H9 (cell line): ENCODE data around the gene IP6K3. TPM values are rescaled to one million over a fixed set of nuclear protein-coding genes. Genes with fewer than 3 reads are reported as not detected.

ENCODE experiments used
- DNase-seq: peaks from one replicate; pipeline ENCODE4 v3.0.0-alpha.2; 2017
- H2AFZ ChIP-seq: one replicate; pipeline ENCODE4 v1.6.1; 2013; ENCODE audit warnings: mild to moderate bottlenecking, low read length, control low read depth, moderate library complexity
- H2AK5ac ChIP-seq: 2 replicates; pipeline ENCODE4 v1.6.1; 2013; ENCODE audit warnings: low read length, control low read depth, mixed read lengths; ENCODE audit not compliant: insufficient read length
- H2BK120ac ChIP-seq: one replicate; pipeline ENCODE4 v1.6.1; 2013; ENCODE audit warnings: low read depth, mild to moderate bottlenecking, low read length, control low read depth, inconsistent platforms; ENCODE audit not compliant: poor library complexity, severe bottlenecking
- H2BK12ac ChIP-seq: 2 replicates; pipeline ENCODE4 v1.6.1; 2013; ENCODE audit warnings: low read length, control low read depth, mixed read lengths, low read depth; ENCODE audit not compliant: insufficient read length
- H2BK15ac ChIP-seq: 2 replicates; pipeline ENCODE4 v1.6.1; 2013; ENCODE audit warnings: low read depth, low read length, control low read depth
- H2BK20ac ChIP-seq: one replicate; pipeline ENCODE4 v1.6.1; 2013; ENCODE audit warnings: low read depth, mild to moderate bottlenecking, low read length, control low read depth, inconsistent platforms; ENCODE audit not compliant: poor library complexity, severe bottlenecking
- H2BK5ac ChIP-seq: 2 replicates; pipeline ENCODE4 v1.6.1; 2013; ENCODE audit warnings: low read length, control low read depth, mixed read lengths; ENCODE audit not compliant: insufficient read length
- H3K14ac ChIP-seq: 2 replicates; pipeline ENCODE4 v1.6.1; 2013; ENCODE audit warnings: low read length, control low read depth; ENCODE audit not compliant: insufficient read depth
- H3K18ac ChIP-seq: 2 replicates; pipeline ENCODE4 v1.6.1; 2013; ENCODE audit warnings: low read depth, mild to moderate bottlenecking, mixed read lengths, low read length, control low read depth; ENCODE audit not compliant: insufficient read length
- H3K23ac ChIP-seq: 2 replicates; pipeline ENCODE4 v1.6.1; 2013; ENCODE audit warnings: low read length, control low read depth, mixed read lengths, low read depth; ENCODE audit not compliant: insufficient read length
- H3K23me2 ChIP-seq: 2 replicates; pipeline ENCODE4 v1.6.1; 2013; ENCODE audit warnings: low read depth, mild to moderate bottlenecking, mixed read lengths, low read length, control low read depth; ENCODE audit not compliant: insufficient read length, poor library complexity, severe bottlenecking
- H3K27ac ChIP-seq: 2 replicates; pipeline ENCODE4 v1.5.1; 2013; ENCODE audit warnings: low read length, control low read depth, mixed read lengths, low read depth; ENCODE audit not compliant: insufficient read length
- H3K27me3 ChIP-seq: 2 replicates; pipeline ENCODE4 v1.6.1; 2013; ENCODE audit warnings: low read length, control low read depth, inconsistent platforms; ENCODE audit not compliant: insufficient read depth
- H3K4ac ChIP-seq: 2 replicates; pipeline ENCODE4 v1.6.1; 2013; ENCODE audit warnings: low read depth, mild to moderate bottlenecking, control low read depth, inconsistent platforms, low read length, moderate library complexity
- H3K4me1 ChIP-seq: 2 replicates; pipeline ENCODE4 v1.6.1; 2013; ENCODE audit warnings: low read length, control low read depth, inconsistent platforms; ENCODE audit not compliant: insufficient read depth
- H3K4me2 ChIP-seq: 2 replicates; pipeline ENCODE4 v1.6.1; 2013; ENCODE audit warnings: low read length, control low read depth, mixed read lengths; ENCODE audit not compliant: insufficient read length, insufficient read depth
- H3K56ac ChIP-seq: 2 replicates; pipeline ENCODE4 v1.6.1; 2013; ENCODE audit warnings: low read depth, mild to moderate bottlenecking, mixed read lengths, low read length, control low read depth; ENCODE audit not compliant: insufficient read length
- H3K79me1 ChIP-seq: 2 replicates; pipeline ENCODE4 v1.6.1; 2013; ENCODE audit warnings: low read depth, mild to moderate bottlenecking, moderate library complexity, low read length, control low read depth, inconsistent platforms; ENCODE audit not compliant: insufficient read depth, poor library complexity, severe bottlenecking
- H3K79me2 ChIP-seq: 2 replicates; pipeline ENCODE4 v1.6.1; 2013; ENCODE audit warnings: low read length, control low read depth, inconsistent platforms; ENCODE audit not compliant: insufficient read depth
- H3K9ac ChIP-seq: 2 replicates; pipeline ENCODE4 v1.6.1; 2013; ENCODE audit warnings: low read length, control low read depth, mixed read lengths; ENCODE audit not compliant: insufficient read length; ENCODE audit errors: extremely low read depth
- H3K9me3 ChIP-seq: one replicate; pipeline ENCODE4 v1.6.1; 2013; ENCODE audit warnings: low read depth, low read length, inconsistent platforms; ENCODE audit not compliant: control insufficient read depth
- H3T11ph ChIP-seq: one replicate; pipeline ENCODE4 v1.6.1; 2013; ENCODE audit warnings: mild to moderate bottlenecking, low read length, control low read depth, inconsistent platforms
- H4K20me1 ChIP-seq: one replicate; pipeline ENCODE4 v1.6.1; 2013; ENCODE audit not compliant: control insufficient read depth, insufficient read length, insufficient read depth
- H4K5ac ChIP-seq: 2 replicates; pipeline ENCODE4 v1.6.1; 2013; ENCODE audit warnings: low read depth, mild to moderate bottlenecking, mixed read lengths, low read length, control low read depth; ENCODE audit not compliant: insufficient read length
- H4K8ac ChIP-seq: replicated peaks from 2 replicates; pipeline ENCODE4 v1.6.1; 2013; ENCODE audit warnings: low read length, control low read depth, mixed read lengths, low read depth; ENCODE audit not compliant: insufficient read length
- H4K91ac ChIP-seq: 2 replicates; pipeline ENCODE4 v1.6.1; 2013; ENCODE audit warnings: low read depth, mild to moderate bottlenecking, moderate library complexity, mixed read lengths, low read length, control low read depth; ENCODE audit not compliant: insufficient read length
- H3K27ac Mint-ChIP-seq, 3 experiments: 2 replicates in 2 of 3; 3 replicates in 1 of 3; pipeline ENCODE4 v1.8.0; 2020 to 2021; ENCODE audit warnings: mixed read lengths in 3 of 3, mild to moderate bottlenecking in 1 of 3, moderate library complexity in 1 of 3
- H3K27me3 Mint-ChIP-seq: 2 replicates; pipeline ENCODE4 v1.8.0; 2021; ENCODE audit warnings: low read depth, mild to moderate bottlenecking, moderate library complexity, mixed read lengths
- H3K36me3 Mint-ChIP-seq, 3 experiments: 2 replicates in 2 of 3; 3 replicates in 1 of 3; pipeline ENCODE4 v1.8.0; 2020 to 2021; ENCODE audit warnings: low read depth in 3 of 3, mixed read lengths in 3 of 3; ENCODE audit not compliant: insufficient read depth in 1 of 3
- H3K4me1 Mint-ChIP-seq, 2 experiments: 2 replicates each; pipeline ENCODE4 v1.8.0; 2020; ENCODE audit warnings: mixed read lengths in 2 of 2
- H3K4me3 Mint-ChIP-seq, 2 experiments: 2 replicates in 1 of 2; 3 replicates in 1 of 2; pipeline ENCODE4 v1.8.0; 2020 to 2021; ENCODE audit warnings: mild to moderate bottlenecking in 2 of 2, mixed read lengths in 2 of 2, moderate library complexity in 1 of 2
- H3K9me3 Mint-ChIP-seq, 2 experiments: 2 replicates in 1 of 2; 3 replicates in 1 of 2; pipeline ENCODE4 v1.8.0; 2020; ENCODE audit warnings: mild to moderate bottlenecking in 2 of 2, mixed read lengths in 2 of 2, moderate library complexity in 1 of 2
- WGBS: extraction: QIAGEN DNeasy Blood & Tissue Kit; methylation state at CpG from one replicate; pipeline ENCODE4 v1.1.7; 2013; ENCODE audit warnings: missing lambda C conversion rate, low lambda C conversion rate, mixed read lengths; ENCODE audit not compliant: insufficient read length; ENCODE audit errors: extremely low coverage; 5-methylcytosine and 5-hydroxymethylcytosine counted together
- total RNA-seq: library from RNA; stranded (reverse); gene quantifications from 2 replicates; pipeline ENCODE4 v1.2.1, GENCODE V29; 2021
- TF ChIP-seq, protein P1 (sequence below): fragments of 200-600 bp; sonication (generic); conservative IDR thresholded peaks from 3 replicates; pipeline ENCODE4 v1.8.0; 2021; ENCODE audit warnings: antibody characterized with exemption, mild to moderate bottlenecking

Gene IP6K3
- total RNA-seq, 1 experiment from 2014 or later = 0.46 TPM

GRCh38 chr6:33754222-33754621 is 7.5 kb upstream of the IP6K3 start:
- Histone ChIP-seq H4K5ac (no peak overlapping the region), H3K56ac (no peak overlapping the region), H3K4me2 (no peak overlapping the region), H3K9me3 (no peaks in the 10 kb centered on the region), H2BK5ac (no peak overlapping the region), H3K79me2 (no peaks in the 10 kb centered on the region), H4K20me1 (no peaks in the 10 kb centered on the region), H3K9ac (no peak overlapping the region), H2BK20ac (no peak overlapping the region), H3K23me2 (no peaks in the 10 kb centered on the region), H3K79me1 (no peaks in the 10 kb centered on the region), H3K4me1 (no peaks in the 10 kb centered on the region), H3K23ac (no peak overlapping the region), H2BK12ac (no peak overlapping the region), H3K14ac (no peak overlapping the region), H3K4ac (no peak overlapping the region), H3K27ac (no peak overlapping the region), H2AFZ (no peak overlapping the region), H2BK15ac (no peak overlapping the region), H3T11ph (no peak overlapping the region), H3K18ac (no peak overlapping the region), H2AK5ac (no peak overlapping the region), H2BK120ac (no peak overlapping the region), H4K91ac (no peak overlapping the region), H3K27me3 (no peaks in the 10 kb centered on the region), H4K8ac (no peak overlapping the region)
- DNase-seq = no peak
- Mint-ChIP-seq H3K36me3 (no peaks in the 10 kb centered on the region), H3K27me3 (peaks cover 3% of the 10 kb centered on the region), H3K4me1 (peaks cover 24 to 58% of the 10 kb centered on the region in 2 experiments), H3K4me3 (no peak overlapping the region; a peak in 1 of 5 replicates), H3K27ac (peak overlapping the region in 2 of 3 experiments; percentile 55 to 57; a peak in 4 of 7 replicates), H3K9me3 (no peaks in the 10 kb centered on the region; a peak in 2 of 5 replicates)
- TF ChIP-seq, protein P1, sequence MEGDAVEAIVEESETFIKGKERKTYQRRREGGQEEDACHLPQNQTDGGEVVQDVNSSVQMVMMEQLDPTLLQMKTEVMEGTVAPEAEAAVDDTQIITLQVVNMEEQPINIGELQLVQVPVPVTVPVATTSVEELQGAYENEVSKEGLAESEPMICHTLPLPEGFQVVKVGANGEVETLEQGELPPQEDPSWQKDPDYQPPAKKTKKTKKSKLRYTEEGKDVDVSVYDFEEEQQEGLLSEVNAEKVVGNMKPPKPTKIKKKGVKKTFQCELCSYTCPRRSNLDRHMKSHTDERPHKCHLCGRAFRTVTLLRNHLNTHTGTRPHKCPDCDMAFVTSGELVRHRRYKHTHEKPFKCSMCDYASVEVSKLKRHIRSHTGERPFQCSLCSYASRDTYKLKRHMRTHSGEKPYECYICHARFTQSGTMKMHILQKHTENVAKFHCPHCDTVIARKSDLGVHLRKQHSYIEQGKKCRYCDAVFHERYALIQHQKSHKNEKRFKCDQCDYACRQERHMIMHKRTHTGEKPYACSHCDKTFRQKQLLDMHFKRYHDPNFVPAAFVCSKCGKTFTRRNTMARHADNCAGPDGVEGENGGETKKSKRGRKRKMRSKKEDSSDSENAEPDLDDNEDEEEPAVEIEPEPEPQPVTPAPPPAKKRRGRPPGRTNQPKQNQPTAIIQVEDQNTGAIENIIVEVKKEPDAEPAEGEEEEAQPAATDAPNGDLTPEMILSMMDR = no peak
- WGBS = no CpG with 5 or more reads among the region's 11 CpGs
